BJ (cell line): Measurements from ENCODE around the gene PLEKHA5. TPM values are rescaled to one million over a fixed set of nuclear protein-coding genes. Genes with fewer than 3 reads are reported as not detected.

Source experiments
- CTCF ChIA-PET: fragments of 350-600 bp; formaldehyde crosslinking; extraction: SDS; loops from one replicate; lab custom pipeline; 2021; ENCODE audit warnings: antibody characterized with exemption, inconsistent platforms; lab: Yijun Ruan, JAX
- POLR2A ChIA-PET: fragments of 300-600 bp; sonication (Branson Sonifier 250); formaldehyde crosslinking; extraction: SDS; loops from one replicate; lab custom pipeline; 2021; ENCODE audit warnings: antibody characterized with exemption; lab: Charles Lee
- DNase-seq: peaks from one replicate; pipeline ENCODE4 v3.0.0-alpha.2; 2011; ENCODE audit warnings: low read depth
- H3K27me3 ChIP-seq: 2 replicates; pipeline ENCODE4 v1.6.0; 2011; ENCODE audit warnings: low read length; ENCODE audit not compliant: control insufficient read depth, insufficient read depth
- H3K36me3 ChIP-seq: 2 replicates; pipeline ENCODE4 v1.5.1; 2011; ENCODE audit warnings: low read length; ENCODE audit not compliant: control insufficient read depth, insufficient read depth
- H3K4me3 ChIP-seq: 2 replicates; pipeline ENCODE4 v1.5.1; 2011; ENCODE audit warnings: low read depth, mild to moderate bottlenecking, control low read depth, low read length
- CTCF ChIP-seq: IDR thresholded peaks from 2 replicates; pipeline ENCODE4 v1.5.1; 2011; ENCODE audit warnings: low read depth, mild to moderate bottlenecking, control low read depth, inconsistent platforms, low read length, moderate library complexity; ENCODE audit not compliant: insufficient read depth
- polyA plus RNA-seq: library from polyadenylated mRNA; depleted of rRNA; stranded (reverse); fragments of >200 nt; gene quantifications from 2 replicates; pipeline ENCODE4 v1.2.3, GENCODE V29; 2011

PLEKHA5 gene
- polyA plus RNA-seq, 1 experiment, result 5.8 TPM

- Histone ChIP-seq H3K36me3 (no peaks in the 10 kb centered on the region), H3K27me3 (no peaks in the 10 kb centered on the region), H3K4me3 (no peak overlapping the region)
- peak; percentile 78 for DNase-seq
- CTCF ChIA-PET, result no interaction called here
- POLR2A ChIA-PET, result no interaction called here
- TF ChIP-seq CTCF, result no peak
Observed at GRCh38 chr12:19201661-19202060, 72.1 kb downstream of the PLEKHA5 start.

- TF ChIP-seq CTCF, result no peak
- H3K27me3 ChIP-seq, result no peaks in the 10 kb centered on the region
- no peaks in the 10 kb centered on the region for H3K36me3 ChIP-seq
- ChIA-PET CTCF (interaction anchor here (1.2 kb wide), 1 partner anchor 20 kb away, joined by 3 read pairs; no protein-coding TSS in a partner anchor), POLR2A (no interaction called here)
- no peak for DNase-seq
- H3K4me3 ChIP-seq, result no peak overlapping the region
Observed at GRCh38 chr12:19203013-19203412, 73.5 kb downstream of the PLEKHA5 start.

- TF ChIP-seq CTCF, result no peak
- Histone ChIP-seq H3K4me3 (no peak overlapping the region), H3K27me3 (no peaks in the 10 kb centered on the region), H3K36me3 (no peaks in the 10 kb centered on the region)
- ChIA-PET POLR2A (no interaction called here), CTCF (interaction anchor here (1.2 kb wide), 1 partner anchor 19 kb away, joined by 3 read pairs; no protein-coding TSS in a partner anchor)
- no peak for DNase-seq
Observed at GRCh38 chr12:19203539-19204506, 74.3 kb downstream of the PLEKHA5 start.

- no peak for TF ChIP-seq CTCF
- Histone ChIP-seq H3K4me3 (no peak overlapping the region), H3K27me3 (no peaks in the 10 kb centered on the region), H3K36me3 (no peaks in the 10 kb centered on the region)
- ChIA-PET CTCF (no interaction called here), POLR2A (no interaction called here)
- DNase-seq, result no peak
Observed at GRCh38 chr12:19205120-19205519, 75.6 kb downstream of the PLEKHA5 start.

- H3K36me3 ChIP-seq, result no peaks in the 10 kb centered on the region
- no peak for DNase-seq
- no peak for TF ChIP-seq CTCF
- POLR2A ChIA-PET, result no interaction called here
- H3K4me3 ChIP-seq, result no peak overlapping the region
- CTCF ChIA-PET, result no interaction called here
- H3K27me3 ChIP-seq, result no peaks in the 10 kb centered on the region
Observed at GRCh38 chr12:19206493-19207077, 77.1 kb downstream of the PLEKHA5 start.
